ENCODE results near the gene GGCT. TPM values are rescaled to one million over a fixed set of nuclear protein-coding genes. Genes with fewer than 3 reads are reported as not detected.
A peak's percentile ranks its signal among the peaks of the same experiment; 100 is the strongest.

The GGCT gene
- total RNA-seq, 3 donors from 2014 or later = 29.9 to 50.2 (median 32.8) TPM

DNA sequence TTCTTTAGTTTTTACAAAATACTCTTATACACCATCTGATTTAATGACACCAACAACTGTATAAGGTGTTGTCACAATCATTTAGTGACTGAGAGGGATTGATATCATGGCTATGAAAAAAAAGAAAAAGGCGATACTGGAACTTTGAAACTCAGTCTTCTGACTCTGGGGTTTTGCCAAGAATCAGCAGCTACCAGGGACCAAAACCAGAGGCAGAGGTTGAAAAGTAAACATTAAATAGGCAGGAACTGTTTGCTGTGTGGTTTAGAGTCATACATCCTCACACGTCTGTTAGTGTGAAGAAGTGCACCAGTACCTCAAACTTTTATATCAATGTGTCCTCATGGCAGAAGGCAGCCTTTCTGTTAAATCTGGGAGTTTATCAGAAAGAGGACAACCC lies 19.9 kb upstream of the GGCT start:
- ATAC-seq (no peak), DNase-seq (no peak)
- no peaks in the 10 kb centered on the region for H3K36me3 ChIP-seq (ENCODE audit: low read depth)
- TF ChIP-seq, protein P1, sequence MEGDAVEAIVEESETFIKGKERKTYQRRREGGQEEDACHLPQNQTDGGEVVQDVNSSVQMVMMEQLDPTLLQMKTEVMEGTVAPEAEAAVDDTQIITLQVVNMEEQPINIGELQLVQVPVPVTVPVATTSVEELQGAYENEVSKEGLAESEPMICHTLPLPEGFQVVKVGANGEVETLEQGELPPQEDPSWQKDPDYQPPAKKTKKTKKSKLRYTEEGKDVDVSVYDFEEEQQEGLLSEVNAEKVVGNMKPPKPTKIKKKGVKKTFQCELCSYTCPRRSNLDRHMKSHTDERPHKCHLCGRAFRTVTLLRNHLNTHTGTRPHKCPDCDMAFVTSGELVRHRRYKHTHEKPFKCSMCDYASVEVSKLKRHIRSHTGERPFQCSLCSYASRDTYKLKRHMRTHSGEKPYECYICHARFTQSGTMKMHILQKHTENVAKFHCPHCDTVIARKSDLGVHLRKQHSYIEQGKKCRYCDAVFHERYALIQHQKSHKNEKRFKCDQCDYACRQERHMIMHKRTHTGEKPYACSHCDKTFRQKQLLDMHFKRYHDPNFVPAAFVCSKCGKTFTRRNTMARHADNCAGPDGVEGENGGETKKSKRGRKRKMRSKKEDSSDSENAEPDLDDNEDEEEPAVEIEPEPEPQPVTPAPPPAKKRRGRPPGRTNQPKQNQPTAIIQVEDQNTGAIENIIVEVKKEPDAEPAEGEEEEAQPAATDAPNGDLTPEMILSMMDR (IDR thresholded peaks at IDR 0.05) = no peak
- peaks cover 11% of the 10 kb centered on the region for H3K4me1 ChIP-seq (ENCODE audit: low read depth)
- intact Hi-C loops (cut with DNase I, micrococcal nuclease) = no loop called here
- no peak overlapping the region for H3K4me3 ChIP-seq
- no peaks in the 10 kb centered on the region for H3K9me3 ChIP-seq

DNA sequence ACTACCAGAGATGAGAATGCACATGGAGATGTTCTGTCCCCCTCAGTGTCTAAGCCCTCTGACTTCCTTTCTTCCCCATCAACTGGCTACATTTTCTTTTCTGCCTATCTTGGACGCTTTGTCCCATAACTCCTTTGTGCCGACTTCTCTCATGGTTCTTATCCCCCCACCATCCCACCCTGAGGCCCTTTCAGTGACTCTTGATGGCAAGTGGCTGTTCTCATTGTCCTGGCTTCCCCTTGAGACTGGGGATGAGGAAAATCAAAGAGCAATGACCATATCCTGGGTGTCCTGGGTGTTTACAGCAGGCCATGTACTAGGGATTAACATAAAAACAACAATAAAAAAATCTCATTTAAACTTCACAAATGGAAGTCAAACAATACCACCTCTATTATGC lies 18.8 kb upstream of the GGCT start:
- TF ChIP-seq, protein P1 (IDR thresholded peaks at IDR 0.05) = no peak
- no peak for DNase-seq
- Histone ChIP-seq H3K4me3 (no peak overlapping the region), H3K9me3 (no peaks in the 10 kb centered on the region), H3K36me3 (ENCODE audit: low read depth) (no peaks in the 10 kb centered on the region), H3K4me1 (ENCODE audit: low read depth) (peaks cover 11% of the 10 kb centered on the region)
- no peak for ATAC-seq
- intact Hi-C loops (cut with DNase I, micrococcal nuclease) = no loop called here

DNA sequence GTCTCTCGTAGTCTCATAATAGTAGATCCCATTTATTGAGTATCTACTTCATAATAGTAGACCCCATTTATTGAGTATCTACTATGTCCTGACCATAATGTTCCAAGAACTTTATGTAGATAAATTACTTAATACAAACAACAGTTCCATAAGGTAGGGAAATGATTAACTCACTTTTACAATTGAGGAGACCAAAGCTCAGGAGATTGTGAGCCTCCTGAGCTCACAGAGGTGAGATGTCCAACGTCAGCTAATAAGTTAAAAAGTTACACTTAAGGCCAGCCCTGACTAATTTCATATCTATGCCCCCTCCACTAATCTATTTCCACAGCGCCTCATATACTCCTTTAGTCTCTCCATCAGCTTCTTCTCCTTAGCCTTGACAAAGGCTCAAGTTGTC lies 17.5 kb upstream of the GGCT start:
- Histone ChIP-seq H3K4me3 (no peak overlapping the region), H3K9me3 (no peaks in the 10 kb centered on the region), H3K4me1 (ENCODE audit: low read depth) (peaks cover 11% of the 10 kb centered on the region), H3K36me3 (ENCODE audit: low read depth) (no peaks in the 10 kb centered on the region)
- TF ChIP-seq, protein P1 (IDR thresholded peaks at IDR 0.05) = no peak
- DNase-seq (no peak), ATAC-seq (peak; percentile 83)
- intact Hi-C loops (cut with DNase I, micrococcal nuclease) = no loop called here

DNA sequence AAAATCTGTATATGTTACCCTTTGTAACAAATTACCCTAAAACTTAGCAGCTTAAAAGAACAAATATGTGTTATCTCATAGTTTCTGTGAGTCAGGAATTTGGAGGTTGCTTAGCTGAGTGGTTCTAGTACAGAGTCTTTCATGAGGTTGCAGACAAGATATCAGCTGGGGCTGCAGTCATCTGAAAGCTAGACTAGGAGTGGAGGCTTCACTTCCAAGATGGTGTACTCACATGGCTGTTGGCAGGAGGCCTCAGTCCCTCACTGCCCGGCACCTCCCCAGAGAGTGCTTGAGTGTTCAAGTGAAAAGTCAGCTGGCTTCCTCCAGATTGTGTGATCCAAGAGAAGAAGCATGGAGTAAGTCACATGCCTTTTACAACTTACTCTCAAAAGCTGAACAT lies 16.9 kb upstream of the GGCT start:
- H3K4me1 ChIP-seq (ENCODE audit: low read depth) = peaks cover 11% of the 10 kb centered on the region
- ATAC-seq = peak; percentile 52
- peak in 1 of 3 donors; percentile 33 for DNase-seq

DNA sequence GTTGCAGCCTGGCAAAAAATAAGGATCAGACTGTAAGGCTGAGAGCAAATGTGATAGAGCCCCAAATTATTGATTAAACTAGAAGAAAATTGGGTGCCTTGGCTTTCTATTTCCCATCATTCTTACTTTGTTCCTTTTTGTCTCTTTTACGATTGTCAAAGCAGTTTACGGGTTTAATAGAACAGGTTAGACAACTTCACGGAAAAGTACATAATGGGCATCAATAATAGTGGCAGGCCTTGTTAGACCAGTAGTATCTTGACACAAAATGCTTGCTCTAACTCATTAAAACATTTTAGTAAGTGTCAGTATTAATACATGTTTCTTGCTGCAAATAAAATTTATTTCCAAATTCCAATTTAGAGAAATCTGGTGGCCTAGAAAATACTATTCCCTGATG lies 14.5 kb upstream of the GGCT start:
- Histone ChIP-seq H3K9me3 (no peaks in the 10 kb centered on the region), H3K36me3 (ENCODE audit: low read depth) (no peaks in the 10 kb centered on the region), H3K4me1 (ENCODE audit: low read depth) (peaks cover 11% of the 10 kb centered on the region), H3K4me3 (no peak overlapping the region)
- peak; percentile 40 for ATAC-seq
- intact Hi-C loops (cut with DNase I, micrococcal nuclease) = no loop called here
- TF ChIP-seq, protein P1 (IDR thresholded peaks at IDR 0.05) = no peak
- DNase-seq = no peak

More for the DNA sequence above, 16.9 kb upstream of the GGCT start:
- Histone ChIP-seq H3K9me3 (no peaks in the 10 kb centered on the region), H3K36me3 (ENCODE audit: low read depth) (no peaks in the 10 kb centered on the region), H3K4me3 (no peak overlapping the region)
- TF ChIP-seq, protein P1 (IDR thresholded peaks at IDR 0.05) = no peak
- intact Hi-C loops (cut with DNase I, micrococcal nuclease) = no loop called here

DNA sequence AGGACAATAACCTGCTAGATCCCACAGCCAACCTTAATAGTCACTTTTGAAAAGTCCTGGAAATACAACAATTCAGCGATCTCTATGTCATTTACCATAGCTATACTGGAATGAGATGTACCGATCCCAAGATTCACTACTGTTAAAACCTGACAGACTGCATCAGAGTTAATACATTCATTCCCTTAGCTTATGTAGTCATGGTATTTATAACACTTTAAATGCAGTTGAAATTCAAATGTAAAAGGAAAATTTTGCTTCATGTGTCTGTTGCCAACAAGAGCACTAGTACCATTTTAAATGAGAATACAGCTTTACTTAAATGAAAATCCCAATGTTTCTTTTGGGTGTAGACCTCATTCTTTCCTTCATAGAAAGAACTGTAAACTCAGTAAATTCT lies 11.1 kb upstream of the GGCT start:
- Histone ChIP-seq H3K9me3 (no peaks in the 10 kb centered on the region), H3K4me1 (ENCODE audit: low read depth) (no peaks in the 10 kb centered on the region), H3K36me3 (ENCODE audit: low read depth) (no peaks in the 10 kb centered on the region), H3K4me3 (no peak overlapping the region)
- ATAC-seq (no peak), DNase-seq (no peak)
- TF ChIP-seq, protein P1 (IDR thresholded peaks at IDR 0.05) = no peak
- intact Hi-C loops (cut with DNase I, micrococcal nuclease) = no loop called here

All from mucosa of descending colon (tissue), 3 donors.